Measurements from ENCODE around the gene PTPN13.

DNA sequence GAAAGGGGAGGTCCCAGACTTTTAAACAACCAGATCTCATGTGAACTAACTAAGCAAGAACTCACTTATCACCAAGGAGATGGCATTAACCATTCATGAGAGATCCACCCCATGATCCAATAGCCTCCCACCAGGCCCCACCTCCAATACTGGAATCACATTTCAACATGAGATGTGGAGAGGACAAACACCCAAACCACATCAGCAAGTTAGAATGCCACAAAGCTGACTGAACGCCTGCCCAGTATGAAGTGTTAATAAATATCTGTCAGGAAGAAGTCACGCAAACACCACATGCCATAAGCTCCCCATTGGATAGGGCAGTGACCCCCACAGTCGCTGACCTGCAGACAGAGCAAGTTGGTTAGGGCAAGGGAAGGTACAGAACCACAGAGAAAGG lies 240.8 kb downstream of the PTPN13 start:
- TF ChIP-seq TAF1 (IDR thresholded peaks at IDR 0.05; ENCODE audit: borderline replicate concordance, insufficient read depth, low read length) (no peak), POLR2AphosphoS5 (IDR thresholded peaks at IDR 0.05; ENCODE audit: low read depth, low read length) (no peak), SIN3A (IDR thresholded peaks at IDR 0.05; ENCODE audit: borderline replicate concordance, insufficient read depth, low read length) (no peak), FOXP2 (optimal IDR thresholded peaks at IDR 0.05; ENCODE audit: borderline replicate concordance, extremely low read depth, extremely low read length, insufficient read depth) (no peak)
- TF ChIP-seq, protein P1, sequence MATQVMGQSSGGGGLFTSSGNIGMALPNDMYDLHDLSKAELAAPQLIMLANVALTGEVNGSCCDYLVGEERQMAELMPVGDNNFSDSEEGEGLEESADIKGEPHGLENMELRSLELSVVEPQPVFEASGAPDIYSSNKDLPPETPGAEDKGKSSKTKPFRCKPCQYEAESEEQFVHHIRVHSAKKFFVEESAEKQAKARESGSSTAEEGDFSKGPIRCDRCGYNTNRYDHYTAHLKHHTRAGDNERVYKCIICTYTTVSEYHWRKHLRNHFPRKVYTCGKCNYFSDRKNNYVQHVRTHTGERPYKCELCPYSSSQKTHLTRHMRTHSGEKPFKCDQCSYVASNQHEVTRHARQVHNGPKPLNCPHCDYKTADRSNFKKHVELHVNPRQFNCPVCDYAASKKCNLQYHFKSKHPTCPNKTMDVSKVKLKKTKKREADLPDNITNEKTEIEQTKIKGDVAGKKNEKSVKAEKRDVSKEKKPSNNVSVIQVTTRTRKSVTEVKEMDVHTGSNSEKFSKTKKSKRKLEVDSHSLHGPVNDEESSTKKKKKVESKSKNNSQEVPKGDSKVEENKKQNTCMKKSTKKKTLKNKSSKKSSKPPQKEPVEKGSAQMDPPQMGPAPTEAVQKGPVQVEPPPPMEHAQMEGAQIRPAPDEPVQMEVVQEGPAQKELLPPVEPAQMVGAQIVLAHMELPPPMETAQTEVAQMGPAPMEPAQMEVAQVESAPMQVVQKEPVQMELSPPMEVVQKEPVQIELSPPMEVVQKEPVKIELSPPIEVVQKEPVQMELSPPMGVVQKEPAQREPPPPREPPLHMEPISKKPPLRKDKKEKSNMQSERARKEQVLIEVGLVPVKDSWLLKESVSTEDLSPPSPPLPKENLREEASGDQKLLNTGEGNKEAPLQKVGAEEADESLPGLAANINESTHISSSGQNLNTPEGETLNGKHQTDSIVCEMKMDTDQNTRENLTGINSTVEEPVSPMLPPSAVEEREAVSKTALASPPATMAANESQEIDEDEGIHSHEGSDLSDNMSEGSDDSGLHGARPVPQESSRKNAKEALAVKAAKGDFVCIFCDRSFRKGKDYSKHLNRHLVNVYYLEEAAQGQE (IDR thresholded peaks at IDR 0.05; ENCODE audit: insufficient read depth in 1 of 2, low read depth in 2 of 2, low read length in 2 of 2): no peak
